Stimulated activated CD8-positive, alpha-beta memory T cell treated with anti-CD3 and anti-CD28 coated beads, Interleukin-7, amount 100 ng/mL, for 1 hour (primary cell): ENCODE measurements around the gene STK38L.
"Not testable (repeated sequence)": the region's sequence is repeated elsewhere in the genome, so short reads cannot be mapped to it uniquely, and the experiment has no call there.

Source experiments
- DNase-seq, 2 donors: peaks; one replicate each; pipeline ENCODE4 v3.0.0-alpha.2; 2020; ENCODE audit warnings: low read depth in 2 of 2

Gene STK38L

DNA sequence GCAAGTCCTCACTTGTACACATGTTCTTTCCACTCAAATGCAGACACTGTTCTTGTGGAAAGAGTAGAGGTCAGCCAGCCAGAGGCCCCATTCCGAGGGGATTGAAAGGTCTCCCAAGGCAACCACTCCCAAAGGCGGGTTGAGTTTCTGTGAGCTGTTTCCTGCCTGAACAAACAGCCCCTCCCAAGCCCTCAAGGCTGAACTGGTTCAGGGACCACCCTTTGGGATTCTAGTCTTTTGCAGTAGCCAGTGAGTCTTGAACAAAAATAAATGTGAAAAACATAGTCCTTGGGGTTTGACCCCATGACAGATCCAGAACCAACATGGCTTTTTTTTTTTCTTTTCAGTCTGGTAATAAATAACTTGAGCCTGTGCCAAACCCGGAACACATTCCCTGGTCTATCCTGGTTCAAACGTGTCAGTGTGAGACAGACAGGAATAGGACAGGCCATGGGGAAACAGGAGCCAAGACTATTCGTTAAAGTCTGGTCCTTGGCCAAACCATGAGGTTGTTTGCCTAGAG lies 17.6 kb upstream of the STK38L start:
- no peak for DNase-seq

DNA sequence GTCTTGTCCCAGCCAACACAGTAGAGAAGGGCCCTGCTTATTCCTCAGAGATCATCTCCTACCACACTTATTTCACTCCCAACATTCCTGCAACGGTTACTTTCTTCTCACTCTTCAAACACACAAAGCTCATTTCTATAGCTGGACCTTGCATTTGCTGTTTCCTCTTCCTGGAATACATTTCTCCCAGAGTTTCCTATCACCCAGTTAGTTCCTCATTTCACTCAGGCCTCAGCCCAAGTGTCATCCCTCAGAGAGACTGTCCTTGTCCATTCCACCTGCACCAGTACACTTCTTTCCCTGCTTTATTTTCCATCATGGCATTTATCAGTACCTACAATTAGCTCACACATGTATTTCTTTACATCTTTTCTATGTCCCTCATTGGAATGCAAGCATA lies 14.7 kb upstream of the STK38L start:
- DNase-seq = no peak

DNA sequence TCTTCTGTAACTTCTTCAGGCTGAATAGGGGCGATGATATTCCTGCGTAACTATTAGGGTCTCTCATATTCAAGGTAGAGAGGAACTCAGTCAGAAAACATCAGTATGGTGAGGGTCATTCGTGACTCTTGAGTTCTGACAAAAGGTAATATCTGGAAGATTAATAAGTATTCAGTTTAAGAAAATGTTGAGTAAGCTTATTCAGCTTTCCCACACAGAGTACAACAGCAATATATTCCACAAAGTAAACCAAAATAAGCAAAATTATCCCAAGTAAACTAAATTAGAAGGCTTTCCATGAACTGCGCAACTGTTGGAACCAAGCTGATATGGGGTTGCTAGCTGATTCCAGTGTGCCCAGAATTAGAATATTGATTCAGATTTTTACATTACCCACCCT lies 12.7 kb upstream of the STK38L start:
- not testable (repeated sequence) for DNase-seq

DNA sequence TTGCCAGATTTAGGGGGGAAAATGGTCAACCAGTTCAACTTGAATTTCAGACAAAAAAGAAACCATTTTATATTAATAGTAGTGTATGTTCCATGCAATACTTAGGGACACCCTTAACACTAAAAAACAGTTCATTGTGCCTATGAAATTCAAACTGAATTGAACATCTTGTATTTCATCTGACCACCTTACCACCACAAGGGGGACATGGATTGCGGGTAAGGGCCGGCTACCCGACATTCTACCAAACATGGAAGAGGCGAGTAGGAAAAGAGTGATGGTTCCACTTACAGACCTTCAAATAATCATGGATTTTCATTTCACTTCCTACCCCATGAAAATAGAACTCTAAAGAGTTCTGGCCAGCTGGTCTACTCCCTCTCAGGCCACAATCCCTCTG lies 10.3 kb upstream of the STK38L start:
- no peak for DNase-seq

DNA sequence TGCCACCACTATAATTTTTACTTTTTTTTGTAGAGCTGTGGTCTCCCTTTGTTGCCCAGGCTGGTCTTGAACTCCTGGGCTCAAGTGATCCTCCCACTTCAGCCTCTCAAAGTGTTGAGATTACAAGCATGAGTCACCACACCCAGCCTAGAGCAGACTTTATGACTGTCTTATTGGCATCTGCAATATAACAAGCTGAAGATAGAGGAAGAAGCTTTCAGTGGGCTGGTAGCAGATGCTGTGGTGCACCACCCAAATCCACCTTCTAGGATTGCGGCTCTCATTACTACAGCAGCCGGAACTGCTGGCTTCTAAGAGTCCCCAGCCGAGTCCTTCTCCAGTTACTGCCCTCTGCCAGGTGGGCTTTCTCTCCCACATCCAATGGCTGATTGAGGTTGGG lies 7.6 kb upstream of the STK38L start:
- DNase-seq = no peak

DNA sequence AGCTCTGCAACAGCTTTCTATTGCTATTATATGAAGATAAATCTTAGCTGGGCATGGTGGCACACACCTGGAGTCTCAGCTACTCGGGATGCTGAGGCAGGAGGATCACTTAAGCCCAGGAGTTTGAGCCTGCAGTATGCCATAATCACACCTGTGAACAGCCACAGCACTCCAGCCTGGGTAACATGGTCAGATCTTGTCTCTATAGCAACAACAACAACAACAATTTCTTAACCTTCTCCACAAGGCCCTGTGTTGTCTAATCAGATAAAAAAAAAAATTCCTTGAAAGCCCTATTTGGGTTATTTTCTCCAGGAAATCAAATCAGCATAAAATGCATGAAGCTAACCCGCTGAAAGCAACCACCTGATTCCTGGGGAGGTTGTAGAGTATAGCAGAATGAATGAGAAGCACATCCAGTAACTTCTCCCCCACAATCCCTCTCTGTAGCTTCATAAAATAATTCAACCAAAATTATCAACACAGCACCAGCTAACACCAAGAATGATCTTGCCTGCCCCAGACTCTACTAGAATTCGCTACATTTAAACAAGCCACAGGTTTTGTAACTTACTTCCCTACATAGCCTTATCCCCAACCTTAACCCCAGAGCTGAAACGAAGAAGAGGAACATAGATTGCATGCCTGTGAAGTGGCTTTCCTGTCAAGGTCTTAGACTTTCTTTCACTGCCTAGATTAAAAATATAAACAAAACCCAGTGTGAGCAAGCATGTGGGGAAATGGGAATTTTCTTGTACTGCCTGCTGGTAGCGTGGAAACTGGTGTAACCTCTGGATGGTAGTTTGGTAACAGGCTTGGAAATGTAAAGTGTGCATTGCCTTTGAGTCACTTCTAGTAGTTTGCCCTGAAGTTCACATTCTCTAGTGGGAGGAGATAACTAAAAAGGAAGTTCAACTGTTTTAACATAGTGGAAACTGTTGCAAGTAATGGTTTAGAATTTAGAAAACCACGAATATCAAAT lies 6.0 kb upstream of the STK38L start:
- DNase-seq = no peak

DNA sequence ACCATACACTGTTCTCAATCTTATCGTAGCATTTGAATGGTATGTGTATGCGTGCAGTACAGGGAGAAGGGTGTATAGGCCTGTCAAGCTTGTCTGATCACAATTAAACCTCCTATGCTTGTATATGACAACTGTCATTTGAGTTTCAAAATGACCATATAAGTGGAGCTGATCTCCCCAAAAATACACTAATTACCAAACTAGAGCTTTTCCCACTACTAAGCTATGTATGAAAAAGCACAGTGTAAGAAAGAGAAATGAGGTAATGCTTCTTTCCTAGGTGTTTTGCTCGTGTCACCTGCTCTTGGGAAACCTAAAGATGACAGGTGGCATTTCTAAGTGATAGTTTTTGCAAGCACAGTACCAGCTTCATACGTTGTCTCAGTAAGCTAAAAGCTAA lies 1.1 kb upstream of the STK38L start:
- DNase-seq = no peak

DNA sequence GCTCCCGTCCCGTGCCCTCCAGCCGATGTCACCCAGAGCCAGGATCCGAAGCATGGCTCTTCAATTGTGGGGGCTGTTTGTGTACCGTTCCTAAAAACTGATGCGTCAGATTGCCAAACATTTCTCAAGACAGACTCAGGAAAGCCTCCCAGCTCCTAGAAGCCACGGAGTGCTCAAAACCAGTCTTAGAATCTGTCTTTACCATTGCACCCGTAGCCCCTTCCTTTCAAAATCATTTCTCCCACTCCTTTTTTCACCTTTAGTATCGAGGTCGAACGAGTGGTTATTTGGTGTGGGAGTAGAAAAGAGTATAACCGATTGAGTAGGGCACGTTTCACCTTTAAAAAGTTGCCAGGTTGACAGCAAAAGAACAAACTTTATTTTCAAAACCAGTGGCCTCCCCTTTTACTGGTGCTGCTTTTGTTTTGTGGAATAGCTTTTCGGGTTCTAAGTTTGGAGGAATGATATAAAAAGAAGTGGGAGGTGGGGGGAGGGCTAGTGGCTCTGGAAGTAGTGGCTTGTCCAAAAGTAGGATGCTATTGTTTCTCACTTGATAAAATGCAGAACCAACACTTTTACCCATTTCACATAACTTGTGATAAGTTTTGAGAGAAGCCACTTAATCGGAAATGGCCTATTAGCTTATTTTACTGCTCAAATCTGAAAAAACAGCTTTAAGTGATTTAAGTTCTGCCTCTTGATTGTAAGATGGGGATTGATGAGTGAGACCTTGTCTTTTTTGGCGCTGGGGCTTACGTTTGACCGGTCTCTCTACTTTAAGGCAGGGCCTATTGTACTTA lies 803 bp downstream of the STK38L start:
- DNase-seq = no peak

DNA sequence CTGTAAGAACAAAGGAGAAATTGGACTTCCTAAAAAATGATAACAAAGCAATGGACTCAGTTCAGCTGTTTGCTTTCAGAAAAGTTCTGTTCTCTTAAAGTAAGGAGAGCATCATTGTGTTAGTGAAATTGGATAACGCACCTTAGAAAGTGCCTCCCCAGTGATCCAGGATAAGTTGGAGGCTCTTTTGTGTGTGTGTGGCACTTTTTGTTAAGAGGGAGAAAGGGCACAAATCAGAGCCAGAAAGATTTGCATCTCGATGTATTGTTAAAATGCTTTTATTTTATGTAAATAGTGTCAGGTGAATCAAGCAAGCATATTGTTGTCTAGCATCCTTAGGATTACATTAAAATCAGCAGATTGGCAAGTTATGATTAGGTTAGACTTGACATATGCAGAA lies 2.1 kb downstream of the STK38L start:
- no peak for DNase-seq

DNA sequence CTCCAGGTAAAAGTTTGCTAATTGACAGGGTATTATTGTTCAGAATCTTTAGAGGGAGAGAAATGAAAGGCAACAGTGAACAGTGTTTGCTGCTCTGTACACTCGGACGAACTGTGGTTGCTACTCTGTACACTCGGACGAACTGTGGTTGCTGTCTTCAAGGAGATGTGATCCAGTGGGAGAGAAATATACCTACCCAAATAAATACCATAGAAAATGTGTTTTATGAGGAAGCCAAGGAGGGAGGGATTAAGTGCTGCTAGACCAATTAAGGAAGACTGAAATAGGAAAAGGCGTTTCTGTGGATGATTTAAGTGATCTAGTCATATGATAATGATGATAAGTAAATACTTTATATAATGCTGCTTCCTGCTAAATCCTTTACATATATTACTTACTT lies 2.7 kb downstream of the STK38L start:
- DNase-seq = no peak

DNA sequence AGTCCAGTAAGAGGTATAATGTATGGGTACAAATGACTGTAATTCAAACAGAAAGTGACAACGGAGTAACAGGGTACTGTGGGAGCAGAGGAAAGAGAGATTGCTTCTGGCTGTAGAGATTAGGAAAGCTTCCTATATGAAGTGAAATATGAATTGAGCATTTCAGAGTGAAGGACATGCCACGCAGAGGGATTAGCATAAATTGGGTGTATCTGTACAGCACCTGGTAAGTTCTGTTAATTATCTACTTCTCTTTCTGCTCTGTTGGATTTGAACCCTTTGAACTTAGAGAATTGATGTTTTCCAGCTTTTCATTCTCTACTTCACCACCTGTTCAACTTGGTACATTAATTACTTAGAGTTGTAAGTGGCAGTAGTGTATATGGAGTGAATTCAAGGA lies 8.8 kb downstream of the STK38L start:
- DNase-seq = no peak

DNA sequence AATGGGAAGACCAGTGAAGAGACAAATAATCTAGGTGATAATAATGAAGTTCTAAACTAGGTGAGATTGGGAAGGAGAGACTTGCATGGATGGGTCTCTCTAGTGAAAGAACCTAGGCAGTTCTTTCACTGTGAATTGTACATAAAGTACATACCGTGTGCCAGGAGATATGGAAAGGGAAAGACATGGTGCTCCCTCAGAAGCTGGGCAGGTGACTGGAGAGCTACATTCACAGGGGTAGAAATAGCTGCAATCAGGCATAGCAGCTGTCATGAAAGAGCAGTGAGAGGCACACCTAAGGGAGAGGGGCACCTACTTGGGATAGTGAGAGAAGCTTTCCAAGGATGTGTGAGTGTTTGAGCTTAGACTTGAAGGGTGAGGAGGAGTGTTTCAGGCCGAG lies 9.3 kb downstream of the STK38L start:
- DNase-seq = no peak

DNA sequence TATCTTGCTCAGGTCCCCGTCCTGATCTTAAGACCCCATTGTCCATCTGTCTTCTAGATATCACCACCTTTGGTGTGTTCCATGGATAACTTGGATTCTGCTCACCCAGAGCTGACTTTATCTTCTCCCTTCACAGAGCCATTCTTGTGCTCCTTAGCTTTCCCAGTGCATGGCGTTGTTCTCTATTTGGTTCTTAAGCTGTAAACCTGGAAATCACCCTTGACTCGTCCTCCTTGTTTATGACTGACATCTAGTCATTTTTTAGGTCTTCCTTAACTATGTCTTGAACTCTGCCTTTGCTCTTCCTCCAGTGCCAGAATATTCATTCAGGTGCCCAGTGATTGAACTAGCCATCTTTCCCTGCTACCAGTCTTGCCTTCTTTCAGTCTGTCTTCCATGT lies 11.7 kb downstream of the STK38L start:
- no peak for DNase-seq

DNA sequence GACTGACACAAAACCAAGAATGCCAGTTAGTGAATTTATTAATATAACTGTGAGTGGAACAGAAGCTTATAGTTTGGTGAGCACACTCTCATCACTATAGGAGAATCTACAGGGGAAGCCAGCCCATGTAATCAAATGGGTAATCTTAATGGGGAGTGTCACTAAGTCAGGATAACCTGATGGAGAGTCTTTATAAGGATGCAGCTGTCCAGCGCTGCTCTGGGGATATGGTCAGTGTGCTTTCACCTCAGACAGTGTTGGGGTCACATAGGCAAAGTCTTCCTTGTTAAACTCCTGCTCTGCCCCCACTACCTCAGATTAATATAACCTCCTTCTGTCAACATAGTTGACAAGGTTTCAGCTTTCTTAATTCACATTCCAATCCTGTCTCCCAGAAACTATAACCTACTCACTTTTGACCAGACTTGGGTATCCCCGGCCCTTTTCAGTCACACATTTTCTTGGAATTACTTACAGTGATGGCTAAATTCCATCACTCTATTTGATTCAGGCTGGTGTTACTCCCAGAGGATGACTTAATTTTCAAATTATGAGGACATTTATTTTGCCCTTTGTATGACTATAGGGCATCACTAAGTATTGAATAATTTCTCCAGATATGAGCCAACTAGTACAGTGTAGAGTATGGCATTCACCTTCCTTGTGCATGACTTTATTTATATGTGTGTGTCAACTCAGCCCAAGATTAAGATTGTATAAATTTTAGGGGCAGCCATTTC lies 13.2 kb downstream of the STK38L start:
- no peak for DNase-seq

DNA sequence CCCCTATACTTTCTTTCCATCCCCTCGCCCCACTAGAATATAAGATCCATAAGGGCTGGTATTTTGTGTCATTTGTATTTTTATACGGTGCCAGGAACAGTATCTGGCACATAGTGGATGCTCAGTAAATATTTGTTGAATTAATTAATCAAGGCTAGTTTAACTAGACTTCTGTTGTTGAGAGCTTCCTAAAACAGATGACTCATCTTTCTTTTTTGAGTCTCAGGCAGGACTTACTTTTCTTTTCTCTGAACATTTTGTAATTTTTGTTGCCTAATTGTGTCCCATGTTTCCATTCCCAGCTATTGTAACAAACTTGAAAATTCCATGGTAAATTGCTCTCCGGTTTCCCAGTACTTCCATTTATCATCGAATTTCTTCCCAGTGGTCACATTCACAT lies 16.7 kb downstream of the STK38L start:
- no peak for DNase-seq

DNA sequence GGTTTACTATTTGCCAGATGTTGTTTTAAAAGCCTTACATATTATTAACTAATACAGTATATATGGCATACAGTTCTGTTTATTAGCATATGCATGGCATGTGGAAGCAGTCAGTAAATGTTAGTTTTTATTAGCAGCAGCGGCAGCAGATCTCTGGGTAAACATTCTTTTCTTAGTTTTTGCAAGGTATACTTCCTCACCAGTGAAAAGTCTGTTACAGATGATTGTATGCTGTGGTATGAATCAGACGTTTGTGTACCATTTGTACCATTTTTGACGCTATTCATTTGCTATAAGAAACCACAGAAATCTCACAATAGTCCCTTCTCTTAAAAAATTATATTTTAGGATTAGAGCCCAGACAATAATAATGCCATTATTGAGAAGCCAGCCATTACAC lies 17.8 kb downstream of the STK38L start:
- no peak for DNase-seq

DNA sequence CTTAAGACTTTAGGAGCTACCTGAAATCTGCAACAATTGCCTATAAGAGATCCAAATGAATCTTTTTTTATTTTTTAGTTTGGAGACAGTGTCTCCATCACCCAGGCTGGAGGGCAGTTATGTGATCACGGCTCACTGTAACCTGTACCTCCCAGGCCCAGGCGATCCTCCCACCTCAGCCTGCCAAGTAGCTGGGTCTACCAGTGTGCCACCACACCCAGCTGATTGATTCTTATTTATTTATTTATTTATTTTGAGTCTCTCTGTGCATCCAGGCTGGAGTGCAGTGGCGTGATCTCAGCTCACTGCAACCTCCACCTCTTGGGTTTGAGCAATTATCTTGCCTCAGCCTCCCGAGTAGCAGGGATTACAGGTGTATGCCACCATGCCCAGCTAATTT lies 26.1 kb downstream of the STK38L start:
- DNase-seq = no peak

DNA sequence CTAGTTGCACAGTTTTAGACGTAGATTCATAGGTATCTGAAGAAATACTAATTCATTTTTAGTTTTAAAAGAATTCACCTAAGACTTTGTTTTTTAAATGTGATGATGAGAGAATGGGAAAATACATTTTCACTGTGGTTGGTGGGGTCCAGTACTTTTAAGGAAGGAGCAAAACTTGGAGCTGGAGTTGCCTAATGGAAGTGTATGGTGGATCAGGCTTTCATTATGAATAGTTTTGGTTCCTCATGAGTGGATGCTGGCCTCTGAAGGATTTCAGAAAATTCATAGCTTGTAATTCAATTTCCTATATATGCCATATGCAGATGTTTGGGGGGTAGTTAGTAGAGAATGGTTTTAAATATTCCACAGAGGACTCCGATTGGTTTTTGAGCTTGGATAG lies 27.1 kb downstream of the STK38L start:
- DNase-seq = no peak

DNA sequence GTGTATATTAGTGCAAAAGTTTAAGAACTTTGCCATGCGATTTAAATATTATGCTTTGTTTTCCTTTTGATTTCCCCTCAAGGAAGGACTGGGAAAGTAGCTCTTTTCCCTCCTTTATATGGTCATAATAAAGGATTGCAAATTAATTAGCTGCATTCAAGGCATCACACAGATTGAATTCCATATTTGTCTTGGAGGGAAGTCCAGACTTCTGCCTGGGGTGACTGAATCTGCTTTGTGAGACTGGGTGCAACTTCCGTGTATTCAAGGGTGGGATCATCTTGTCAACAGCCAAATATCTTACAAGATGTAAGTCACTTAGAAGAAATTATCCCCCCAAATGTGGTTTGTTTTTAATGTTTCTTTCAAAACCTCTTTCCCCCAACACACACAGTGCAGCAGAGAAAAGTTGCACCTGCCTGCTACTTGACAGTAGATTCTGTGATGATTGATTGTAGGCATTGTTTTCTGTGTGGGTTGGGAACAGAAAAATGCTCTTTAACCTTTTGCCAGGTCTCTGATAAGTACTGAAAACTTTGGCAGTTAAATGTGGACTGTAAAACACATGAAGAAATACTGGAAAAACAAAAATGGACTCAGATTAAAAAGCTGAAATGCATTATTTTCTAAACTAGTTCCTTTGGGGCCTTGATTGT lies 28.4 kb downstream of the STK38L start:
- DNase-seq = no peak

DNA sequence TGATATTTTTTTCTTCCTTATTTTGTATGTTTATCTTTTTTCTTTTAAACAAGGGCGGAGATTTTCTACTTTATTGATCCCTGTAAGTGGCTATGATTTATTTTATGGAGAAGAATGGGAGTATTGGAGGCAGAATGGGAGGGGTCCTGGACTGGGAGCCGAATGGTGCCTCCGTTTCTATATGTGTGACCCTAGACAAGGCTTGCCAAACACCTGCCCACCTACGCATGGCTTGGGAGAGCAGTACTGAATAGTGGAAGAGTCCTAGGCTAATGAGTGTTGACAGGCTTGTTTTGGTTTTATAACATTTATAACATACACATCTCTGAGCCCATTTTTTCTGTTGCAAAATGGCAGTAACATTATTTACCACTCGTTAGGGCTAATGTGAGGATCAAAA lies 29.0 kb downstream of the STK38L start:
- no peak for DNase-seq

DNA sequence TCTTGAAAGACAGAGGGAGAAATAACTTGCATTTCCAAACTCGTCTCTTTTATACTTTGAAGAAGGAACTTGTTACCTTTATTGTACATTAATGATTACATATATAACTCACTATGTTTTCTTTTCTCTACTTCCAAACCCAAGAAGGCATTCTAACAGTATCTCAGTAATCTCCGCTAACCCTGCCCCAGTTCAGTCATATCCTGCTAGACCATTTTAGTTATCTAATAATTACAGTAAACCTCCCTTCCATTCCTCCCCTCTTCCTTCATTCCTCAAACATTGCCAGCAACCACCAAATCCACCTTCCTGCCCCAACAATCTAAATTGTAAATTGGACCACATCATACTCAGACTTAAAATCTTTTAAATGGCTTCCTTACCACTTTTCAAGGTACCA lies 30.6 kb downstream of the STK38L start:
- DNase-seq = no peak

DNA sequence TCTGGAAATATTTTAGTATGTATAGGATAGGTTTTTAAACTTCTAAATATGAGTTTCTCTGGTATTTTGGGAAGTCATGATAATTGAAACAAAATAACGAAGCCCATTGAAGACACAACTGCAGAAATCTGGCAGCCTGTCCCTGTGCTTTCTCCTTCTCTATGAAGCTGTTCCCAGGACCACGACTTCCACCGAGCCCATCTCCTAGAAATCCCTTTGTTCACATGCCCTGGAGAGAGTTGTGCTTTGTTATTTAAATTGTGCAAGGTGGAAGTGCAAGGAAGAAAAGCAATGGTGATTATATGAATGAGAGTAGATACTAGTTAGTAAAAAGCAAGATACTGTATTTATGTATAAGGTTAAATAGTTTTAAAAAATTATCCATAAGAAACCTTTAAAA lies 32.2 kb downstream of the STK38L start:
- DNase-seq = no peak
